NCI-H1930 (cell line): Measurements from ENCODE around the gene MFAP4.
A peak's percentile ranks its signal among the peaks of the same experiment; 100 is the strongest.

Experiments used
- DNase-seq, 2 experiments: peaks; one replicate each; lab custom pipeline; 2025; lab: John Stamatoyannopoulos, UW

MFAP4 gene

GRCh38 chr17:19385521-19385983 is 1.4 kb downstream of the MFAP4 start:
- no peak for DNase-seq

GRCh38 chr17:19384723-19385391 is 2.1 kb downstream of the MFAP4 start:
- DNase-seq, result no peak

- DNase-seq, result no peak
These were observed 3.1 kb downstream of the MFAP4 start for GRCh38 chr17:19383681-19384470.

- no peak for DNase-seq
These were observed 4.2 kb downstream of the MFAP4 start for GRCh38 chr17:19382531-19383444.

- no peak for DNase-seq
These were observed 5.1 kb downstream of the MFAP4 start for GRCh38 chr17:19381741-19382444.

GRCh38 chr17:19381361-19381740 is 5.6 kb downstream of the MFAP4 start:
- no peak for DNase-seq

GRCh38 chr17:19380481-19381301 is 6.3 kb downstream of the MFAP4 start:
- no peak for DNase-seq

GRCh38 chr17:19379361-19380065 is 7.5 kb downstream of the MFAP4 start:
- DNase-seq, result no peak

GRCh38 chr17:19378416-19379360 is 8.3 kb downstream of the MFAP4 start, which contains the start of gene MAPK7:
Gene MAPK7, plus strand, starts transcription at chr17:19378498. Its CDS starts 403 bp downstream, at chr17:19378901.
- no peak for DNase-seq

GRCh38 chr17:19377602-19378415 is 9.2 kb downstream of the MFAP4 start:
- DNase-seq, result peak; percentile 96 to 98

GRCh38 chr17:19376811-19377210 is 10.2 kb downstream of the MFAP4 start:
- DNase-seq, result no peak

GRCh38 chr17:19375732-19376131 is 11.3 kb downstream of the MFAP4 start:
- no peak for DNase-seq

- DNase-seq, result no peak
These were observed 12.9 kb downstream of the MFAP4 start for GRCh38 chr17:19374136-19374535.

- no peak for DNase-seq
These were observed 14.0 kb downstream of the MFAP4 start for GRCh38 chr17:19372866-19373504.

GRCh38 chr17:19372439-19372838 is 14.6 kb downstream of the MFAP4 start:
- no peak for DNase-seq

- no peak for DNase-seq
These were observed 15.0 kb downstream of the MFAP4 start for GRCh38 chr17:19372011-19372370.

GRCh38 chr17:19371259-19372010 is 15.6 kb downstream of the MFAP4 start:
- DNase-seq, result no peak
